ES-I3 (cell line): Measurements from ENCODE around the gene RPL37A.

Experiments
- H3K36me3 ChIP-seq: 2 replicates; pipeline ENCODE4 v1.6.1; 2013; ENCODE audit warnings: mild to moderate bottlenecking, low read length, control low read depth, moderate library complexity; ENCODE audit not compliant: insufficient read depth
- H3K4me1 ChIP-seq: 2 replicates; pipeline ENCODE4 v1.6.1; 2013; ENCODE audit warnings: mild to moderate bottlenecking, control low read depth, low read length; ENCODE audit not compliant: insufficient read depth
- H3K9ac ChIP-seq: 2 replicates; pipeline ENCODE4 v1.6.1; 2013; ENCODE audit warnings: low read depth, mild to moderate bottlenecking, low read length, moderate library complexity
- H3K9me3 ChIP-seq: 2 replicates; pipeline ENCODE4 v1.6.1; 2013; ENCODE audit warnings: mild to moderate bottlenecking, low read length, moderate library complexity; ENCODE audit not compliant: control insufficient read depth, insufficient read depth

The RPL37A gene

DNA sequence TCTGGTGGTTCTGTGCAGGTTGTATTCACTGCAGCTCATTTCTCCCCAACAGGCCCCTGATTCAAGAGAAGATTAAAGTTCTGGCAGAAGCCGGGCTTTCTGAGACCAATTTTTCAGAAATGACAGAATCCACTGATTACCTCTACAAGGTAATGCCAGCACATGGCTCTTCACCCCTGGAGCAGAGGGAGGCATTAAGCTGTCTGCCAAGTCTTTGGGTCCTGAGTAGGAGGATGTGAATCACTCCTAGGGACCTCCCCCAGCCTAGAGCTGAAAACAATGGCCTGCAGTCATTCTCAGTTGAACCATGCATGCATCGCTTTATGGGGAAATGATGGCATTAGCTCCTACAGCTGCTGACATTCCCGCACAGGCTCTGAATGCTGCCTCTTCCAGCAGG, 20.5 kb upstream of the RPL37A start:
- H3K9ac ChIP-seq, result no peak overlapping the region
- H3K9me3 ChIP-seq, result no peaks in the 10 kb centered on the region
- H3K36me3 ChIP-seq, result no peaks in the 10 kb centered on the region
- peaks cover 18% of the 10 kb centered on the region for H3K4me1 ChIP-seq

DNA sequence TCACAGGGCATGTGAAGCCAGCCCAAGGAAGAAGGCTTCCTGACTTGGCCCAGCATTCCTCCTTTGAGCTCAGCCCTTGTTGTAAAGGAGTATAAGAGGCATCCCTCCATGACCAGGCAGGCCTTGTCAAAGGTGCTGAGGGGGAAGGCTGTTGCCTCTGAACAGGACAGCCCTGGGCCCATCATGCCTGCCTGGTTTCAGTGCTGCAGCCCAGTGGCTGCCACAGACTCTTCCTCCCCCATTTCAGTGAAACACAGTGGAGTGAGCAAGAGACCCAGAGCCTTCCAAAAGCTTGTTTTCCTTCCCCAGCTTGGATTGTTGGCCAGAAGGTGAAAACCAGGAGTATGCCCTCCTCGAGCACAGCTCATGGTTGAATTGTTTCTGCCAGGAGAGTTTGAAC, 19.9 kb upstream of the RPL37A start:
- no peaks in the 10 kb centered on the region for H3K9me3 ChIP-seq
- no peak overlapping the region for H3K9ac ChIP-seq
- H3K36me3 ChIP-seq, result no peaks in the 10 kb centered on the region
- H3K4me1 ChIP-seq, result peaks cover 18% of the 10 kb centered on the region

DNA sequence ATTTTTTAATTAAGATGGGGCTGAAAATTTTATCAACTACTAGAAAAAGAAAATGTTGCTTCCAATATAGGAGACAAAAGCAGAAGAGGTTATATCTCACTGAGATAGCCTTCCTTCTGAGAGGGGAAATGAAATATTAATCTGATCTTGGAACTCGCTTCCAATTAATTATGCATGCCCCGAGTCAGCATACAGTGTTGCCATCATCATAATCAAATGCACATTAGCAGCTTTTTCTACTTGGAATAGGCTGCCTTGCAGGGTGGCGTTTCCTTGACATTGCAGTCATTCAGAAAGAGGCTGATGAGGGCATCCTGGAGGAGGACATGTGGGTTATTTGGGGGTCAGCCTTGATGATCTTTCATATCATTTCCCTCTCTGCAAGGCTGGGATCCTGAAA, 18.4 kb upstream of the RPL37A start:
- peaks cover 18% of the 10 kb centered on the region for H3K4me1 ChIP-seq
- no peaks in the 10 kb centered on the region for H3K9me3 ChIP-seq
- H3K36me3 ChIP-seq, result no peaks in the 10 kb centered on the region
- no peak overlapping the region for H3K9ac ChIP-seq

DNA sequence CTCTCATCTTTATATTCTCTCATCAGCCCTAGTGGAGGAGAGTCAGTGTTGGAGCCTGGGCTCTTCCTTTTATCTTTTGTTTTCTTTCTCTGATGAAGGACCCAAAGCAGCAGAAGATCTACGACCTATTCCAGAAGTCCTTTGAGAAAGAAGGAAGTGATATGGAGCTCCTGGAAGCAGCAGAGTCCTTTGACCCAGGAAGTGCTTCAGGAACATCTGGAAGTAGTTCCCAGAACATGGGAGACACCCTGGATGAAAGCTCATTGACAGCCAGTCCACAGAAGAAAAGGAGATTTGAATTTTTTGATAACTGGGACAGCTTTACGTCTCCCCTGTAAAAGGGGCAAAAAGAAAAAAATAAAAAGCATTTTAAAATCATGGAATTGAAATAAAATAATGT, 16.0 kb upstream of the RPL37A start:
- H3K9ac ChIP-seq, result no peak overlapping the region
- H3K9me3 ChIP-seq, result no peaks in the 10 kb centered on the region
- H3K4me1 ChIP-seq, result peaks cover 14% of the 10 kb centered on the region
- H3K36me3 ChIP-seq, result no peaks in the 10 kb centered on the region

DNA sequence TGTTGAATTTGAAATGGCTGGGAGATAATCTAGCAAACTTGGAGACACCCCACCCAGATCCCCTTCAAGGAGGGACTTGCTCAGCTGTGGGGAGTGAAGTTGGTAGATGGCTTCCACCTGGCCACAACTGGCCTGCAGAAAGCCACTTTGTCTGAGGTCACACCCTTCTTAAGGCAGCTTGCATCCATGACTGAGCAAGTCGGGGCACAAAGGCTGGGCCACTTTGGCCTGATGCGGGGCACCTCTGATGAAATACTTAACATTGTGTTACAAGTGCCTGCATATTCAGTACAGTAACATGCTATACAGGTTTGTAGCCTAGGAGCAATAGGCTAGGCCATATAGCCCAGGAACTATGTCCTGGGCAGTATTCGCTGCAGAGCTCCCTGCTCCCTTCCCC, 13.4 kb upstream of the RPL37A start:
- no peak overlapping the region for H3K9ac ChIP-seq
- H3K4me1 ChIP-seq, result no peaks in the 10 kb centered on the region
- H3K9me3 ChIP-seq, result no peaks in the 10 kb centered on the region
- H3K36me3 ChIP-seq, result no peaks in the 10 kb centered on the region

DNA sequence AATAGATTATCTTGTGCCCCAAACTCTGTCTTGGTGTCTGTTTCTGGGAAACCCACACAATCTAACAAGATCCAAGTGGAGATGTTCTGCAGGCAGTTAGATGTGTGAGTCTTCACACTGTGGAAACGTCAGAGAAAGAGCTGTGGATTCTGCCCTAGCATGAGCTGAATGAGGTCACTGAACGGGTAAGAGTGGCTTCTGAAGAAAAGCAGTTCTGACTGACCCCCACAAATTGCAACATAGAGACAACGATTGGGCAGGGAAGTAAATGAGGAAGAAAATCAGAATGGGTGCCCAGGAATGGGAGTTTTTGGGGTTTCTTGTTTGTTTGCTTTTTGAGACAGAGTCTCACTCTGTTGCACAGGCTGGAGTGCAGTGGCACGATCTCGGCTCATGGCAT, 12.9 kb upstream of the RPL37A start:
- no peaks in the 10 kb centered on the region for H3K4me1 ChIP-seq
- H3K9ac ChIP-seq, result no peak overlapping the region
- H3K36me3 ChIP-seq, result no peaks in the 10 kb centered on the region
- no peaks in the 10 kb centered on the region for H3K9me3 ChIP-seq

DNA sequence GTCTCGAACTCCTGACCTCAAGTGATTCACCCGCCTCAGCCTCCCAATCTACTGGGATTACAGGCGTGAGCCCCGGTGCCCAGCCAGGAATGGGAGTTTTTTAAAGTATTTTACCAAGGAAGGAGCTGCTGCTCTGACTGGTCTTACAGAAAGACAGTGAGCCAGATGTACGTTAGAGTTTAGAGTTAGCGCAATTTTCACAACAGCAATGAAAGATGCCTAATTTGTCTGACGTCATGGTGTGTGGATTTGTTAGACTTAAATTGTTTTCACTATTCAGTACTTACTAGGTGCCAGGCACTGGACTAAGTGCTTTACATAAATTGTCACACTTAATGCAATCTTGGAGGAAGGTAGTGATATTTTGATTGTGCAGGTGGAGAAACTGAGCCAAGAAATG, 12.4 kb upstream of the RPL37A start:
- no peaks in the 10 kb centered on the region for H3K36me3 ChIP-seq
- no peak overlapping the region for H3K9ac ChIP-seq
- H3K4me1 ChIP-seq, result no peaks in the 10 kb centered on the region
- no peaks in the 10 kb centered on the region for H3K9me3 ChIP-seq

DNA sequence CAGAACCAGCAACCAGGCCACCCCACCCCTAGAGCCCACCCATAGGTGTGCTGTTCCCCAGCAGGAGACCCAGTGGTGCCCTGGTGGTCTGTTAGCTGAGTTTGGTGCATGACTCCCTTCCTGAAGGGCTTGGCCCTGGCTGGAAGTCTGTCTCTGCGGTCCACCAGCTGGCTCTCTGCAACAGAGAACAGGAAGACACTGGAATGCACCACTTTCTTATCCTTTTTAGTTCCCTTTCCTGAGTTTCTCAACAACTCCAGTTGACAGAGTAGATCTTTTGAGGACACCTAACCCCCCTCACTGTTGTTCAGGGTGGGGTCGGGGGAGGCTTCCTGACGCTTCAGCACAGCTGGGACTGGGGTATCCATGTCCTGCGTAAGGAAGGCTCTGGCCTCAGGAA, 11.9 kb upstream of the RPL37A start:
- Histone ChIP-seq H3K9ac (no peak overlapping the region), H3K36me3 (no peaks in the 10 kb centered on the region), H3K9me3 (no peaks in the 10 kb centered on the region), H3K4me1 (no peaks in the 10 kb centered on the region)

DNA sequence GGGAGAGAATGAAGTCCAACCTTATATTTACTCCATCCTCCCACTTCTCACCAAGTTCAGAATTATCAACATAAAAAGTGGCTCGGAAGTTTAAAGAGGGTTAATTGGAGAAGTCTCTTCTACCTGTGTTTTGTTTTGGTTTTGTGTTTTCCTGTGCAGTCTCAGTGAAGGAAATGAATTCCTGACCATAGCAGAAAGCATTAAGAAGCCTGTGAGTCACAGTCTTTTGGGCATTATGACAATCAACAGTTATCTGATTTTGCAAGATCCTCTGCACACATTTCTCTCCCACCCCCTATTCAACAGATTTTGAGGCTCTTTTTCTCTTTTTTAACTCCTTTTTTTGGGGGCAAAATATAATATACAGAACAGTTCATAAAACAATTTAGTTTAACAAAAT, 8.6 kb upstream of the RPL37A start:
- Histone ChIP-seq H3K9me3 (no peaks in the 10 kb centered on the region), H3K36me3 (no peaks in the 10 kb centered on the region), H3K9ac (no peak overlapping the region), H3K4me1 (no peaks in the 10 kb centered on the region; the same call in 1 of the 2 replicates)

DNA sequence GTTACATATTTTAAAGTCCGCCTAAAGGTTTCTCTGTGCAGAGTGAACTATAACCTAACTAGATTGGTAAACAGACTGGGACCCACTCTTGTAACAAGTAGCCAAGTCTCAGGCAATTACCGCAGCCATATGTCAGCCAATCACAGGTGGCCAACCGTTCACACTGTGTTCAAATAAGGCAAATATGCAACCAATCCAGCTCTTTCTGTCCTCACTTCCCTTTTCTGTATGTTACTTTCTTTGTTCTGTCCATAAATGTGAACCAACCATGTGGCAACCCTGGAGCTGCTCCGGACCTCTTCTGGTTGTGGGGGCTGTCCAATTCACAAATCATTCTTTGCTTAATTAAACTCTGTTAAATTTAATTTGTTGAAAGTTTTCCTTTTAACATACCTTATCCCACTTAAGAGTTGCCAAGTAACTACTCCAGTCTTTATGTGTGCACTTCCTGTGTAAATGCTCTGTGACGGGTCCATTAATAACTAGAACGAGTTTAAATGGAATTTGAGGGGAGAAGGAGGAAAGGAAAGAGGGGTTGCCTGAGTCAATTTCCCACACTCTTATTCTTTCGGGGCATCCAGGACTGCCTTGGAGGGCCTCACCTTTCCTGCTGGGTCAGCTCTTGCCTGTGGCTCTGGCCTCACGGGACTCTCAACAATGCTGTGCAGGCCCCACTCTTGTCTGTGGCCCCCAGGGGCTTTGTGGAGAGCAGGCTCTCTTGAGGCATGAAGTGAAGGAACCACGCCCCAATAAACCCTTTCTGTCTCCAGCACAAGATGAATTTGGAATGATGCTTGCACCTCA, 6.6 kb upstream of the RPL37A start:
- H3K36me3 ChIP-seq, result no peaks in the 10 kb centered on the region
- no peak overlapping the region for H3K9ac ChIP-seq
- H3K9me3 ChIP-seq, result no peaks in the 10 kb centered on the region
- no peaks in the 10 kb centered on the region; the same call in 1 of the 2 replicates for H3K4me1 ChIP-seq

DNA sequence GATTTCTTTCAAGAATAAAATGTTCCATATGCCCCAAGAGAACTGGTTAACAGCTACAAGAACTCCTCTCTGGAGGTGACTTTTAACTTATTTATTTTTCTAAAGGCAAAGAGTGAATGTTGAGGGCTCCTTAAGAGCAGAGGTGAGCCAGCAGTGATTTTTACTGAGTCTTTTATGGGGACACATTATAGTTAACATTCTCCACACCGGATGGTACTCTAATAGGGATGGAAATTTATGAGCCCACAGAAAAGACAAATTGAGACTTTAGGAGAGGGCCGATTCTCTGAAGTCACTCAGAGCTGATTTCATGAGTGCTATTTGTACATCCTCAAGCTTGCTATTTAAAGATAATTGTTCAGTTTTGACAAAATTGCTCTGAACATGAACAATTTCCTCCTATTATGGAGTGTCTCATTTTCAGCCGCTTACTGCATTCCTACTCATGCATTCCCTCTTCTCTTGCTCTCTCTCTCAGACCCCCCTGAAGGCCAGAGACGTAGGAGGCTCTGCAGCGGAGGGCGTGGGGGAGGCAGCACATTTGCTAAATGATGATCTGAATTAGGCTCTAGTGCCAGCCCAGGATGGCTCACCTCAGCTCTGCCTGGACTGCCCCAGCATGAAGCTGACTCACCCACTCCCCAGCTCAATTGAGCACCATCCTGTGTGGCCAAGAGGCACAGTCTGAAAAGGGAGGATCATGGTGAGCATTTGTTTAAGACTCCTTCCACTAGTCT, 5.9 kb upstream of the RPL37A start:
- Histone ChIP-seq H3K4me1 (no peaks in the 10 kb centered on the region; the same call in 1 of the 2 replicates), H3K9ac (no peak overlapping the region), H3K9me3 (no peaks in the 10 kb centered on the region), H3K36me3 (no peaks in the 10 kb centered on the region)

DNA sequence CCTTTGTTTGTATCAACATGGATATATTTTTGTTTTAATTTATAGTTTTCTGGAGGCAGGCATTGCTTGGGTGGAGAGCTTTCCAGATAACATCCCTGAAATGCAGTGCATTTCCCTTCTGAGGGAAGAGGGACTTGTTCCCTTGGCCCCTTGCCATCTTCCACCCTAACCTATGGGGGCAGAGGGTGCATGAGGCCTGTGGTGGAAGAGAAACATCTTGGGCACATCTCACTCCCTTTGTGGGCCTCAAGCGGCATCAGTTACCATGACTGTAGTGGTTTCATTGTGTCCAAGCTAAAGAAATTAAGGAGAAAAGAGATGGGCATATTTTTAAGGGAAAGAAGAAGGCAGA, 5.3 kb upstream of the RPL37A start:
- Histone ChIP-seq H3K4me1 (no peaks in the 10 kb centered on the region; the same call in 1 of the 2 replicates), H3K9me3 (no peaks in the 10 kb centered on the region), H3K36me3 (no peaks in the 10 kb centered on the region), H3K9ac (no peak overlapping the region)

DNA sequence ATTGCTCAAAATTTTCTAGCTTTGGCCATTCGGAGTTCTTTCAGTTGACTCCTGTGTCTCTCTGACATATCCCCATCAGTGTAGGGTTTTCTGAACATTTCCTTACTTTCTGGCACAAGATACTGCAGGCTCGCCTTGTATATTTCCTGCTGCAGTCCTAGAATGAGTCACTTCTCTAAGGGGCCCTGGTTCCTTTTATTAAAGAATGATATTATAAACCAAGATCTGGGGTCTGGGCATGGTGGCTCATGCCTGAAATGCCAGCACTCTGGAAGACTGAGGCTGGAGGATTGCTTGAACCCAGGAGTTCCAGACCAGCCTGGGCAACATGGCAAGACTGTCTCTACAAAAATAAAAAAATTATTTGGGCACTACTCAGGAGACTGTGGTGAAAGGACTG, 3.0 kb upstream of the RPL37A start:
- H3K36me3 ChIP-seq, result peaks cover 15% of the 10 kb centered on the region
- no peaks in the 10 kb centered on the region for H3K9me3 ChIP-seq
- no peak overlapping the region for H3K9ac ChIP-seq
- peaks cover 8% of the 10 kb centered on the region for H3K4me1 ChIP-seq

DNA sequence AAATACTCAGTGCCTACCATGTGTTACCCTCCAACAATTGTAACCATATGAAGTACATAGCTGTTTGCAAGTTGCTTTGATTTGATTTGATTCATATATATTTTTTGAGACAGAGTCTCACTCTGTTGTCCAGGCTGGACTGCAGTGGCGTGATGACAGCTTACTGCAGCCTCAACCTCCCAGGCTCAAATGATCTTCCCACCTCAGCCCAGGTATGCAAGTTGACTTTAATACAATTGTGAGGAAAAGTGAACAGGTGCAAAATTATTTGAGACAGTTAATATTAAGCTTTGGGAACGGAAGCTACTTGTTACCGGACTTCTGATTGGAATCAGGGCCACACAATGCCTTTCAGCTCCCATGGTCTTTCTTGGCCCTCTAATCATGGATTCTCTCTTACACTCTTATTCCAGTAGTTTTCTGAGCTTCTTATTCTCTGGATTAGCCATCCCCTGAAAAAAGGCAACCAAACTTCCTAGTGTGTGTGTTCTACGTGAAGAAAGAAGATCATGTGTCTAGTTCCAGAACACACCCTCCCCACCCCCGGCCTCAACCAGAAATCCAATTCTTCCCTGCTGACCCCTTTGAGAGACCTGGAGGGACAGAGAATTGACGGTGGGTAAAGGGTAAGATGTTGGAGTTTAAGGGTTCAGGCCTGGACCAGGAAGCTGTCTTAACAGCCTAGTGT, 1.1 kb upstream of the RPL37A start:
- H3K9ac ChIP-seq, result peak overlapping the region; percentile 96
- peaks cover 12% of the 10 kb centered on the region for H3K4me1 ChIP-seq
- H3K36me3 ChIP-seq, result peaks cover 33% of the 10 kb centered on the region
- no peaks in the 10 kb centered on the region for H3K9me3 ChIP-seq

DNA sequence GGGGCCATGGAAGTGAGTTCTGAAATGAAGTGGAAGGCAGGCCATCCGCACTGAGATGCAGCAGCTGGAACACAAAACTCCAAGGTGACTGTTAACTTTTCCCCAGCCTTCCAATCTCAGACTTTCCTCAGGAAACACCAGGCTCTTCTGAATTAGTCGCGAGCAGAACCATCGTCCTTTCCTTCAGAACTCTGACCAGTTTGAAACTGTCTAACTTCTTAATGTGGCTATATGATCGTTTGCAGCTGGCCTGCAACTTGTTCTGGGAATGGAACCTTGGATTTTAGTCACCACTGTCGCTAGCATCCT, 620 bp upstream of the RPL37A start:
- Histone ChIP-seq H3K9ac (peak overlapping the region; percentile 96), H3K9me3 (no peaks in the 10 kb centered on the region), H3K36me3 (peaks cover 38% of the 10 kb centered on the region), H3K4me1 (peaks cover 12% of the 10 kb centered on the region)
